NB4 (cell line): ENCODE measurements around the gene HS6ST3.

ENCODE experiments used
- POLR2A ChIP-seq: IDR thresholded peaks from 2 replicates; pipeline ENCODE4 v1.6.1; 2011; ENCODE audit warnings: mild to moderate bottlenecking; ENCODE audit not compliant: insufficient read length; ENCODE audit errors: extremely low read depth
- TF ChIP-seq, protein P1 (sequence below): IDR thresholded peaks from one replicate; pipeline ENCODE4 v1.5.1; 2012; ENCODE audit warnings: low read depth, low read length

DNA sequence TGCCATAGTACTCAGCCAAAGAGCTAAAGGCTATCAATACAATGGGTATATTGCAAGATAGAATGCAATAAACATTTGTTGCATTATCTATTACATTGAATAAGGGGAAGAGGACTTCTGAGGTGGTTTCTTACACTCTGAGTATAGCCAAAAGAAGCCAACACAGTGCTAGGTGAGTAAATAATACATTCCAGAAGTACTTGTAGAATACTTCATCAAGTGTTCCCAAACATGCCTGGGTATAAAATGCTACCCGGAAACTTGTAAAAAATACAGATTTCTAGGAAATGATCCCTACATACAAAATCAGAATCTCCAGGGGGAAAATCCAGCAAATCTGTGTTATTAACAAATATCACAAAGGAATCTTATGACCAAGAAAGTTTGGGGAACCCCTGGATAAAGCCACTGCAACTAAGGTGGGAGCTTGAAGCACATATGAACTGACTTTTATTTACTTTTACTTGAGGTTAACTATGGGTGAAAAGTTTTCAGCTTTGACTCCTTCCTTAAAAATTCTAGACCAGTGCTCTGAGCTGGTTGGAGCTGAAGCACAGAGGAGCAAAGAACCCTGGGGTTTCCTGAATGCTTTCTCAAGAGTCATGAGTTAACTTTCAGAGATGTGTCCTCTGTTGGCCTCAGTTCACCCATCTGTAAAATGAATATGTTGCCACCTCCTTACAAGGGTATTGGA, 768.4 kb downstream of the HS6ST3 start:
- no peak for TF ChIP-seq POLR2A
- TF ChIP-seq, protein P1, sequence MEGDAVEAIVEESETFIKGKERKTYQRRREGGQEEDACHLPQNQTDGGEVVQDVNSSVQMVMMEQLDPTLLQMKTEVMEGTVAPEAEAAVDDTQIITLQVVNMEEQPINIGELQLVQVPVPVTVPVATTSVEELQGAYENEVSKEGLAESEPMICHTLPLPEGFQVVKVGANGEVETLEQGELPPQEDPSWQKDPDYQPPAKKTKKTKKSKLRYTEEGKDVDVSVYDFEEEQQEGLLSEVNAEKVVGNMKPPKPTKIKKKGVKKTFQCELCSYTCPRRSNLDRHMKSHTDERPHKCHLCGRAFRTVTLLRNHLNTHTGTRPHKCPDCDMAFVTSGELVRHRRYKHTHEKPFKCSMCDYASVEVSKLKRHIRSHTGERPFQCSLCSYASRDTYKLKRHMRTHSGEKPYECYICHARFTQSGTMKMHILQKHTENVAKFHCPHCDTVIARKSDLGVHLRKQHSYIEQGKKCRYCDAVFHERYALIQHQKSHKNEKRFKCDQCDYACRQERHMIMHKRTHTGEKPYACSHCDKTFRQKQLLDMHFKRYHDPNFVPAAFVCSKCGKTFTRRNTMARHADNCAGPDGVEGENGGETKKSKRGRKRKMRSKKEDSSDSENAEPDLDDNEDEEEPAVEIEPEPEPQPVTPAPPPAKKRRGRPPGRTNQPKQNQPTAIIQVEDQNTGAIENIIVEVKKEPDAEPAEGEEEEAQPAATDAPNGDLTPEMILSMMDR, result no peak
